A673 (cell line): ENCODE results near the gene LRCH2. TPM values are rescaled to one million over a fixed set of nuclear protein-coding genes. Genes with fewer than 3 reads are reported as not detected.

ENCODE experiments used
- BruUV-seq: library from RNA; stranded (reverse); fragments of 400-500 nt; replicated peaks from 2 replicates; lab custom pipeline; 2021; lab: Mats Ljungman, UMichigan
- CTCF ChIA-PET: fragments of 300-600 bp; sonication (Branson Sonifier 250); formaldehyde crosslinking; loops from one replicate; lab custom pipeline; 2022; ENCODE audit warnings: antibody characterized with exemption; lab: Charles Lee
- POLR2A ChIA-PET: fragments of 300-600 bp; sonication (Branson Sonifier 250); formaldehyde crosslinking; loops from one replicate; lab custom pipeline; 2022; ENCODE audit warnings: antibody characterized with exemption; ENCODE audit not compliant: low non-redundant PET; lab: Charles Lee
- DNase-seq: peaks from one replicate; pipeline ENCODE4 v3.0.0-alpha.2; 2015; ENCODE audit warnings: low spot score
- H3K27ac ChIP-seq: fragments of 200-600 bp; sonication (generic); 2 replicates; pipeline ENCODE4 v1.5.1; 2016; ENCODE audit warnings: mixed run types, low read depth, mild to moderate bottlenecking, mixed read lengths, antibody characterized with exemption, low read length; ENCODE audit not compliant: poor library complexity, severe bottlenecking
- H3K27me3 ChIP-seq: fragments of 200-600 bp; sonication (generic); replicated peaks from 2 replicates; pipeline ENCODE4 v1.6.1; 2017; ENCODE audit warnings: mixed run types, low read depth, mild to moderate bottlenecking, mixed read lengths, antibody characterized with exemption, low read length; ENCODE audit not compliant: insufficient read depth, poor library complexity
- H3K36me3 ChIP-seq: fragments of 200-600 bp; sonication (generic); 2 replicates; pipeline ENCODE4 v1.6.1; 2016; ENCODE audit warnings: mixed run types, mild to moderate bottlenecking, mixed read lengths, antibody characterized with exemption, low read length; ENCODE audit not compliant: insufficient read depth, poor library complexity, severe bottlenecking
- H3K4me1 ChIP-seq: fragments of 200-600 bp; sonication (generic); 2 replicates; pipeline ENCODE4 v1.6.1; 2017; ENCODE audit warnings: mixed run types, mild to moderate bottlenecking, mixed read lengths, antibody characterized with exemption, low read length; ENCODE audit not compliant: insufficient read depth, poor library complexity, severe bottlenecking
- H3K4me3 ChIP-seq: fragments of 200-600 bp; sonication (generic); 2 replicates; pipeline ENCODE4 v1.5.1; 2016; ENCODE audit warnings: low read depth, mixed run types, mild to moderate bottlenecking, mixed read lengths, low read length; ENCODE audit not compliant: poor library complexity, severe bottlenecking
- H3K9me3 ChIP-seq: fragments of 200-600 bp; sonication (generic); 2 replicates; pipeline ENCODE4 v1.6.1; 2016; ENCODE audit warnings: mixed run types, low read depth, mild to moderate bottlenecking, mixed read lengths, antibody characterized with exemption, low read length; ENCODE audit not compliant: poor library complexity, severe bottlenecking
- CTCF ChIP-seq: fragments of 300-800, 200-600 bp; sonication (generic); conservative IDR thresholded peaks from 2 replicates; pipeline ENCODE4 v1.5.1; 2017; ENCODE audit warnings: low read depth, mild to moderate bottlenecking, antibody characterized with exemption, low read length, moderate library complexity, mixed read lengths
- EZH2 ChIP-seq: fragments of 200-600 bp; sonication (generic); IDR thresholded peaks from 2 replicates; pipeline ENCODE4 v1.6.1; 2017; ENCODE audit warnings: borderline replicate concordance, low read depth, mild to moderate bottlenecking, mixed read lengths, antibody characterized with exemption, low read length; ENCODE audit not compliant: poor library complexity, severe bottlenecking
- intact Hi-C: fragments of 100-400 bp; cut with micrococcal nuclease; formaldehyde crosslinking; loops from one replicate; pipeline ENCODE4 v1.10.0; 2022; ENCODE audit not compliant: unreplicated experiment
- total RNA-seq: library from RNA; stranded (reverse); gene quantifications from 2 replicates; pipeline ENCODE4 v1.2.3, GENCODE V29; 2021

Gene LRCH2
- total RNA-seq, 1 experiment from 2014 or later = 4.2 TPM

GRCh38 chrX:115134382-115134781 is 99.5 kb downstream of the LRCH2 start:
- CTCF ChIA-PET = no interaction called here
- TF ChIP-seq CTCF (no peak), EZH2 (no peak)
- Histone ChIP-seq H3K27me3 (peaks cover 5% of the 10 kb centered on the region), H3K4me1 (no peaks in the 10 kb centered on the region), H3K9me3 (no peaks in the 10 kb centered on the region), H3K27ac (no peak overlapping the region), H3K36me3 (no peaks in the 10 kb centered on the region), H3K4me3 (no peak overlapping the region)
- intact Hi-C loops = no loop called here
- no peak for DNase-seq
- no TSS peak for BruUV-seq
- POLR2A ChIA-PET = no interaction called here

GRCh38 chrX:115112411-115112810 is 121.5 kb downstream of the LRCH2 start:
- no peak for TF ChIP-seq EZH2
- TF ChIP-seq CTCF = no peak
- ChIA-PET CTCF (no interaction called here), POLR2A (no interaction called here)
- Histone ChIP-seq H3K4me3 (no peak overlapping the region), H3K27ac (no peak overlapping the region), H3K9me3 (no peaks in the 10 kb centered on the region), H3K27me3 (no peaks in the 10 kb centered on the region), H3K4me1 (no peaks in the 10 kb centered on the region), H3K36me3 (no peaks in the 10 kb centered on the region)
- intact Hi-C loops = no loop called here
- no TSS peak for BruUV-seq
- DNase-seq = no peak

GRCh38 chrX:115098897-115099296 is 135.0 kb downstream of the LRCH2 start:
- POLR2A ChIA-PET = no interaction called here
- DNase-seq = no peak
- CTCF ChIA-PET = no interaction called here

More at GRCh38 chrX:115098897-115099296, 135.0 kb downstream of the LRCH2 start:
- Histone ChIP-seq H3K36me3 (no peaks in the 10 kb centered on the region), H3K27ac (no peak overlapping the region), H3K4me3 (no peak overlapping the region), H3K9me3 (no peaks in the 10 kb centered on the region), H3K27me3 (no peaks in the 10 kb centered on the region), H3K4me1 (no peaks in the 10 kb centered on the region)
- intact Hi-C loops = no loop called here
- BruUV-seq = no TSS peak
- no peak for TF ChIP-seq CTCF
- TF ChIP-seq EZH2 = no peak
